SH-SY5Y (cell line): ENCODE results near the gene DNA2.

Experiments used
- GATA2 ChIP-seq: IDR thresholded peaks from 2 replicates; pipeline ENCODE4 v1.6.1; 2011; ENCODE audit warnings: mild to moderate bottlenecking, low read depth, low read length
- GATA3 ChIP-seq: IDR thresholded peaks from 2 replicates; pipeline ENCODE4 v1.6.1; 2011; ENCODE audit warnings: low read depth, mild to moderate bottlenecking, low read length, moderate library complexity

- no peak for TF ChIP-seq GATA2
- TF ChIP-seq GATA3 = no peak
These were observed 2.2 kb upstream of the DNA2 start for GRCh38 chr10:68474021-68474420.
